GM19467 (cell line): Measurements from ENCODE around the gene MXD4.

Experiments used
- ATAC-seq: cut with Tn5 transposase; IDR thresholded peaks from one replicate; pipeline ENCODE4 v1.9.1; 2021; ENCODE audit warnings: mild to moderate bottlenecking, moderate library complexity; ENCODE audit not compliant: unreplicated experiment

Gene MXD4

GRCh38 chr4:2264481-2265041, 2.7 kb upstream of the MXD4 start:
- no peak for ATAC-seq

GRCh38 chr4:2263926-2264321, 2.0 kb upstream of the MXD4 start:
- ATAC-seq, result no peak

- no peak for ATAC-seq
Observed at GRCh38 chr4:2262944-2263250, 988 bp upstream of the MXD4 start.

GRCh38 chr4:2262145-2262943, 435 bp upstream of the MXD4 start:
- ATAC-seq, result peak; percentile 86

GRCh38 chr4:2261110-2261852, 628 bp downstream of the MXD4 start:
- ATAC-seq, result no peak

GRCh38 chr4:2260344-2261109, 1.4 kb downstream of the MXD4 start:
- ATAC-seq, result no peak

- ATAC-seq, result no peak
Observed at GRCh38 chr4:2259541-2260343, 2.2 kb downstream of the MXD4 start.

- no peak for ATAC-seq
Observed at GRCh38 chr4:2259036-2259540, 2.8 kb downstream of the MXD4 start.

- no peak for ATAC-seq
Observed at GRCh38 chr4:2258091-2259035, 3.5 kb downstream of the MXD4 start.

- no peak for ATAC-seq
Observed at GRCh38 chr4:2257361-2258081, 4.4 kb downstream of the MXD4 start.

GRCh38 chr4:2256781-2257191, 5.1 kb downstream of the MXD4 start:
- ATAC-seq, result no peak

GRCh38 chr4:2256156-2256731, 5.7 kb downstream of the MXD4 start:
- ATAC-seq, result no peak

GRCh38 chr4:2255501-2256155, 6.3 kb downstream of the MXD4 start:
- ATAC-seq, result no peak

- no peak for ATAC-seq
Observed at GRCh38 chr4:2254665-2255500, 7.0 kb downstream of the MXD4 start.

- ATAC-seq, result no peak
Observed at GRCh38 chr4:2253160-2254084, 8.5 kb downstream of the MXD4 start.
